Activated naive CD4-positive, alpha-beta T cell treated with Interleukin-2 at 50 U/mL for 16 hours (primary cell): ENCODE measurements around the gene SCN9A.
"Not testable (repeated sequence)": the region's sequence is repeated elsewhere in the genome, so short reads cannot be mapped to it uniquely, and the experiment has no call there.

Experiments
- DNase-seq: peaks from one replicate; pipeline ENCODE4 v3.0.0-alpha.2; 2020

SCN9A gene

GRCh38 chr2:166373951-166374350, 1.8 kb downstream of the SCN9A start:
- DNase-seq = no peak

DNA sequence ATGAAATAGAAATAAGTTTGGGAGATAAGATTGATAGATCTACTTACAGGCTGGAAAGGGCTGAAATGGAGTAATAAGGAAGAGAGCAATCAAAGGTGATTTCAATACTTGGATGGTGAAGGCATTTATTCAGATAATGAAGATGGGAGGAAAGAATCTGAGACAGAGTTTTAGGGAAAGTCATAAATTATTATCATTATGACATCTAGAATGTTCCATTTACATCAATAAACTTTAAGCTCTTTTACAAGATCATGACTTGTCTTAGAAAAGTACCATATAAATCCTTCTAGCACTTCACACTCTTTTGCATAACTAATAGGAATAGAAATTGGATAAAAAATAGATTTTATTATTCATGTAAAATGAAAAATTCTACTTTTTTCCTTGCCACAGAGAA, 2.2 kb downstream of the SCN9A start:
- no peak for DNase-seq

- DNase-seq = no peak
Observed at GRCh38 chr2:166373105-166373504, 2.6 kb downstream of the SCN9A start.

GRCh38 chr2:166372046-166372445, 3.7 kb downstream of the SCN9A start:
- DNase-seq = no peak

- no peak for DNase-seq
Observed at GRCh38 chr2:166365803-166366420, 9.8 kb downstream of the SCN9A start.

GRCh38 chr2:166365239-166365638, 10.5 kb downstream of the SCN9A start:
- no peak for DNase-seq

DNA sequence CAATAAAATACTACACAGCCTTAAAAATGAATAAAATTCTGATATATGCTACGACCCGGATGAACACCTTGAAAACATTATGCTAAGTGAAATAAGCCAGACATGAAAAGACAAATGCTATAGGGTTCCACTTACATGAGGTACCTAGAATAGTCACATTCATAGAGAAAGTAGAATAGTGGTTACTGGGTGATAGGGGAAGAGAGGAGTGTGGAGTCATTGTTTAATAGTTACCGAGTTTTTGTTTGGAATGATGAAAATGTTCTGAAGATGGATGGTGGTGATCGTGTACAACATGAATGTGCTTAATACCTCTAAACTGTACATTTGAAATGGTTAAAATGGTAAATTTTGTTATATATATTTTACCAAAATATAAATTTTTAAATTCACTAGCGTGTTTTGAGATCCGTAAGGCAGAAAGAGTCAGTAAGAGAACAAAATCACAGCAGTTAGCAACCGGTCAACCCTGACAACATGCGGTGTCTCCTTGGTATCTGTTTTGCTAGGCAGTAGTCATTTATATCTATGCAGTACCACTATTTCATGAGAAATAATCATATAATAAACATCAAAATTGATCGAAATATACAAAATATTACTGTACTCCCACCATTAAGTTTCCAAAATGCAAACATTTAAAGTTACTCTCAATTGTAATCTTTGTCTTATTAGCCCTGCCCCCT, 11.1 kb downstream of the SCN9A start:
- no peak for DNase-seq

GRCh38 chr2:166361351-166362153, 14.2 kb downstream of the SCN9A start:
- DNase-seq = no peak

DNA sequence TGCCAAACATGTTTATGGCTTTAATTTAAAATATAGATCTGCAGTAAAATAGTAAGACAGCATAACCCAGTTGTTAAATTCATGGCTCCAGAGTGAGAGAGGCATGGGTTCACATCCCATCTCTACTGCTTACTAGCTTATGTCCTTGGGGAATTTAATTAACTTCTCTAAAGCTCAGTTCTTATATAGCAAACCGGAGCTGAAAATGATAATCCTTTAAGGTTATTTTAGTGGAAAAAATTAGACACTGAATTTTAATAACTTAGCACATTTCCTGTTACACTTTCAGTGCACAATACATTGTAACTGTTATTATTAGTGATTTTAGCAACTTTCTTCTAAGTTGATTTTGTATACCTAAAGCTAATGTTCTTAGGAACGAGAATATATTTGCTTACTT, 14.8 kb downstream of the SCN9A start:
- DNase-seq = no peak

DNA sequence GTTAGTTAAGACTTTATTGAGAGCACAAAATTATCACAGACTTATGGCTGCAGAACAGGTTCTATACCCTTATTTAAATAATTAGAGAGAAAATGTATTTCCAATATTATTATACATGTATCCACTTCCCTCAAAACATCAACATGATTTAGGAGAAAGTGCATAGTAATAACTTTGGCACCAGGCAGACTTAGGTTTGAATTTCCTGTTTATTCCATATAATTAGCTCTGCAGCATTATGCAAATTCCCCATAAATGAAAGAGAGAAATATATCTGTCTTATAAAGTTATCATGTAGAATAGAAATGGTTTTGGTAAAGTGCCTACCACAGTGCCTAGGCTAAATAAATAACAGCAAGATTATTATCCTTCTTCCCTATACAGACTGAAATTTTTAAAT, 15.3 kb downstream of the SCN9A start:
- no peak for DNase-seq

DNA sequence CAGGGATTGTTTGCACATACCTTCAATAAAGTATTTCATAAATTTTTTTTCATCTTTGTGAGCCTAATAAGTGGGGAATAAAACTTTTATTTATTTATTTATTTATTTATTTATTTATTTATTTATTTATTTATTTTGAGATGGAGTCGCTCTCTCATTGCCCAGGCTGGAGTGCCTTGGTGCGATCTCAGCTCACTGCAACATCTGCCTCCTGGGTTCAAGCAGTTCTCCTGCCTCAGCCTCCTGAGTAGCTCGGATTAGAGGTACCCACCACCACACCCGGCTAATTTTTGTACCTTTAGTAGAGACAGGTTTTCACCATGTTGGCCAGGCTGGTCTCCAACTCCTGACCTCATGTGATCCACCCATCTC, 17.8 kb downstream of the SCN9A start:
- DNase-seq = not testable (repeated sequence)

DNA sequence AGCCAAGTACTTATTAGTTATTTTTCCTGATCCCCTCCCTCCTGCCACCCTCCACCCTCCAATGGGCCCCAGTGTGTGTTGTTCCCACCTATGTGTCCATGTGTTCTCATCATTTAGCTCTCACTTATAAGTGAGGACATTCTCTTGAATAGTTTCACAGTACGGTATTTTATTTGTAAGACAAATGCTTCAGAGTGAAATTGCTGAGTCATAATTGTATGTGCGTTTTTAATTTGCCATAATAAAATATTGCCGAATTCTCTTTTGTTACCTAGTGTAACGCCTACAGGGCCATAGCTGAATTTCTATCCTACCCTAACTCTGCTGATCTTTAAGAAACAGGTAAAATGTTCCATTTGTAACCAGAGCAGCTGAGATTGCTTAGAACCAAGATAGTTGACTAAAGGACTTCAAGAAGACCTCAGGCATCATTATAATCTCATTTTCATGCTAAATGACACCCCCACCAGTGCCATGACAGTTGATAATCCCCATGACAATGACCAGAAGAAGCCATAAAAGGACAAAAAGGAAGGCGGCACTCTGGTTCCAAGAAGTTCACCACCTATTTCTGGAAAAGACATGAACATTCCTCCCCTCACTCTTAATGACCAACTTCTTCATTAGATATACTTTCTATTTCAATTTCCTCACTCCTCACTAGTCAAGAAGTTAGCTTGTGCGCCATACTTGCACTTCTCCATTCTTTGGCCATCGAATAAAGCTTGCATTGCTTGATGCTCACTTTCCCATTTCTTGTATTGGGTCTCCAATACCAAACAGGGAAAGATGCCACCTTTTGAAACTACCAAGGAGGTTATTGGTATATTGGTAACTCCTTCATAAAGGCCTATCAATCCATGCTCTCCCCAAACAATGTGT, 18.4 kb downstream of the SCN9A start:
- no peak for DNase-seq

- no peak for DNase-seq
Observed at GRCh38 chr2:166351319-166351718, 24.4 kb downstream of the SCN9A start.

DNA sequence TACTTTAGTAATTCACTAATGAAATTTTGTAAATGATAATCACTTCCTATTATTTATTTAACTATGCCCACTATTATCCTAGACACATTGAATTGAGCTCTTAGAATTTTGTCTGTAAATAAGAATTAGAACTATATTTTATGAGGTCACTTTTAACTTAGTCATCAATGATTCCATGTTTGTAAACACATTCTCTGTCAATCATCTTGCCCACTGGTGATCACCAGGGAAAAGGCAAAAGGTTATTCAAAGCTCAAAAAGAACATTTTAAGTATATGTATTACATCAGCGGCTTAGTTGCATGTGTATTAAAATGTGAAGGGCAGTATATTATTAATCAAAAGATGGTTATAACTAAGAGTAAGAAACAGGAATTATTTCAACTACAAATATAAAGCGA, 25.2 kb downstream of the SCN9A start:
- DNase-seq = no peak

DNA sequence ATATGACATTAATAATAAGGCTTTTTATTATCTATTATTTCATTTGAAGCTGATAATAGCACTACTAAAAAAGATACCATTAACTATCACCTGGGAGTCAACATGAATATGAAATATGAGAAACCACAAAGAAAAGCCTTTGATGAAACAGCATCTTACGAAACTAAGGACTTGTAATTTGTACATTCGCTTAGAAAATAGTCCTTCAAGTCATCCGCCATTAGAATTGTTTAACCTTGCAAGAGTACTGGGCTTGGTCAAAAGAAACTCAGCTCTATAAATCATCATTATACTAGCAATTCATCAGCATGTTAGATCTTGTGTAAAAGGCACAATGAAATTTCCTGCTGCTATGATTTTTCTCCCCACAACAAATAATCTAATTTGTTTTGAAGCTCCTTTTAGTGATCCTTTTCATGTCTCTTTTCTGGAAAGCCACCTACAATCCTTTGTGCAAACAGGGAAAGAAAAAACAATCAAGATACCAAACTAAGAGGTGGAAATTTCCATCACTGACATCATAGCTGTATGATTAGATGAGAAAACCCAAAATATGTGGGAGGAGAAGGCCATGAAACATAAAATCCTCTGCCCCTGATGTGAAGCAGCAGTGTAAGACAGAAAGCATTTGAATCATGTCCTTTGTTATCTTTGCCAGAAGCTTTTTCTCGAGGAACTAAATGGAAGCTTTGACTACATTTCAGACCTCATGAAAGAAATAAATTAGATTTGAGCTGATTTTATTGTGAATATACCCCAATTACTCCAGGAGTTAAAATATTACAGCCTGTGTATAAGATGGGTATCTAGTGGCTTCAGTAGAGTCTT, 31.2 kb downstream of the SCN9A start:
- DNase-seq = no peak

- no peak for DNase-seq
Observed at GRCh38 chr2:166343467-166343866, 32.3 kb downstream of the SCN9A start.

- DNase-seq = no peak
Observed at GRCh38 chr2:166341426-166341825, 34.3 kb downstream of the SCN9A start.

DNA sequence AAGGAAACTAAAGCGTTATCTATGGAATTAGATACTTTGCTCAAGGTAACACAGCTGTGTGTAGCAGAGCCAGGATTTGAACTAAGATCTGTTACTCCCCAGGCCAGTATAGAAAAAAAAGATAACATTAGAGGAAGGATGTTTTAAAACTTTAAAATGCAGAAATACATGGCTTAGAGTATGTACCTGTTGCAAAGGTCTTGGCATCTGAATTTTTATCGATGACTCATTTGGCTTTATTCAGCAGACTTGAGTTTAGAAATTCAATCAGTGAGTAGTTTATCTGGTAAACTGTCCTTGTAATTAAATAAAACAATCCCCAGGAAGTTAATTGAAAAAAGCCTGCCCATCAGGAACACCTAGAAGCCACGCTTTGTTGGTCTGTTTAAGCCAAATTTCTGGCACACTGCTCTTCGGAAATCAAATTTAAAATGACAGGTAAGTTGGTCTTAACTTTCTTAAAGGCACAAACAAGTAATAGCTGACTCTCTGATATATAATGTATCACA, 36.9 kb downstream of the SCN9A start:
- DNase-seq = no peak

GRCh38 chr2:166337932-166338331, 37.8 kb downstream of the SCN9A start:
- no peak for DNase-seq

- DNase-seq = no peak
Observed at GRCh38 chr2:166335284-166335683, 40.5 kb downstream of the SCN9A start.

- DNase-seq = no peak
Observed at GRCh38 chr2:166334805-166335204, 40.9 kb downstream of the SCN9A start.

DNA sequence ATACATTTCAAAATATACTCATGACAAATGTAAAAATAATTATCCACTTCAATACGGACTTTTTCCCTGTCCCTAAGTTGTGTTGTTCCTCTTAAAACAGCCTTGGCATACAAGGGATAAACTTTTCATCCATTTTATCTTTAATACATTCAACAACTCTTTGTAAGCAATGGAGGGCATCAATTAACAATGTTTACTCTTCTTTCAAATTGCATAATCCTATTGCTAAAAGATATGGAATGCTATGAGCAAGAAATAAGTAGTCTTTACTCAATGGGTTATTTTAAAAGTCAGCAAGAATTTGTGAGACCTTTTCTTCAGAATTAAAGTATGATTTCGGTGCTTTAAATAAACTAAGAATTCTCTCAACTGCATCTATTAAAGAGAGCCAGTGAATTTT, 41.9 kb downstream of the SCN9A start:
- DNase-seq = no peak
